Liver (tissue), 3 donors: ENCODE measurements around the gene RPL38.

Experiments used
- CTCF ChIP-seq: fragments of 150-350 bp; IDR thresholded peaks from 2 replicates; pipeline ENCODE4 v1.5.1; 2017; ENCODE audit warnings: improper control_type of control experiment, low read depth, low read length; ENCODE audit not compliant: missing input control
- RAD21 ChIP-seq, 2 donors: IDR thresholded peaks; 2 replicates each; pipeline ENCODE4 v1.6.1; 2016; ENCODE audit warnings: antibody characterized with exemption in 2 of 2, mild to moderate bottlenecking in 2 of 2
- REST ChIP-seq: IDR thresholded peaks from 2 replicates; pipeline ENCODE4 v1.6.1; 2016; ENCODE audit warnings: antibody characterized with exemption, mild to moderate bottlenecking
- SP1 ChIP-seq: IDR thresholded peaks from 2 replicates; pipeline ENCODE4 v1.6.1; 2018; ENCODE audit warnings: antibody characterized with exemption, mild to moderate bottlenecking
- donor health status: healthy.
- donor health status: healthy.

- TF ChIP-seq CTCF (no peak), SP1 (no peak), RAD21 (IDR thresholded peaks at IDR 0.05) (no peak), REST (no peak)
Measured at GRCh38 chr17:74245145-74245831, 41.8 kb downstream of the RPL38 start.
